ENCODE data around the gene CHP1. TPM values are rescaled to one million over a fixed set of nuclear protein-coding genes. Genes with fewer than 3 reads are reported as not detected.
"Not testable (repeated sequence)": the region's sequence is repeated elsewhere in the genome, so short reads cannot be mapped to it uniquely, and the experiment has no call there.

CHP1 gene
- 10 to 100 TPM; 59.4 to 69.7 (median 62.5) TPM for polyA plus RNA-seq (ENCODE audit: insufficient read length in 3 of 3)

DNA sequence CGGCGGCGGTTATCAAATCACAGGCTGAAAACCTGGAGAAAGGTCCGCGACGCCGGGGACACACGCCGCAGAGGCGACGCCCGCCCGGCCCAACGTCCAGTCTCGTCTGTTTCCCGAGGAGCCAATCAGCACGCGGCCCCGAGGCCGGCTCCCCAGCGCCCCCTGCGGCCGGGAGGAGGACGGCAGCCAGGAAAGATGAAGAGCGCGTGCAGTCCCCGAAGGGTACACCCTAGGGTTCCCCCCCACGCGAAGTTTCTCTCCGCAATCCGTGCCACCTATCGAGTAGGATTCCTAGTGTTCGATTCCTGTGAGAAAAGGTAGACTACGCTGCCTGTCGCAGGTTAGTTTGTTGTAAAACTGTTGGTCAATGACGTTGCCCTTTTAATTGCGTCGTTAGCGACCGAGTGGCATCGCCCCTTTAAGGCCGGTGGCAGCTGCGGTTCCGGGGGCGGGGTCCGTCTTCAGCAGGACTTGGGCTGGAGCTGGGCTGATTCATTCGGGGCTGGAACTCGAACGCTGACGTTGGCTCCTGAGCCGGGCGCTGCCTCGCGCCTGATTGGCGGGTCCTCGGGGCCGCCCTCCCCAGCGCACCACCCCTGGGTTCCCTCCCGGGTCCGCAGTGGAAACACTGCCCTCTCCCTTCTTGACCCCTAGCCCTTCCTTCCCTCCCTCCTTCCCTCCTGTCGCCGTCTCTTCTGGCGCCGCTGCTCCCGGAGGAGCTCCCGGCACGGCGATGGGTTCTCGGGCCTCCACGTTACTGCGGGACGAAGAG, at the start of gene CHP1, which contains the start of gene EXD1:
Gene CHP1 (plus strand): TSS at position 619 of the 772 bp plus-strand sequence. CDS start 115 bp downstream, at position 734.
Gene EXD1 (minus strand): TSS at position 108 of the 772 bp plus-strand sequence. CDS start 4,182 bp downstream, outside the sequence.
- peak; percentile 88 to 95 (median 92) for DNase-seq (ENCODE audit: low read depth in 3 of 3, low spot score in 2 of 3)

DNA sequence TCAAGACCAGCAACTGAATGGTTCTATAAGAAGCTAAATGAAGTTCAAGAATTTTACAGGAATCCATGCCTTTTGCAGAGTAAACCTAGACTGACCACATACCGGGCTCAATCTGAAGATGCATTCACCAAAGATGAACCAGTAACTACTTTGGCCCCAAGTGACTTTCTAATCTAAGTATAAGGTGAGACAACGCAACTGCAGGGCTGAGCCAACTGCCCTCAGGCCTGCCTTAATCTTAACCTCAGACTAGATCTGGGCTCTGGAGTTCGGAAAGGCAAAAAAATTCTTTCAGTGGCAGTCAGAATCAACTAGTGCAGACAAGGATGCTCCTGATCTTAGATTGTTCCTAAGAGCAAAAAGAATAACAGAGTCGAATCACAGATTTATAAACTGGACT, 48.8 kb upstream of the CHP1 start:
- DNase-seq (ENCODE audit: low read depth in 3 of 3, low spot score in 2 of 3): no peak

DNA sequence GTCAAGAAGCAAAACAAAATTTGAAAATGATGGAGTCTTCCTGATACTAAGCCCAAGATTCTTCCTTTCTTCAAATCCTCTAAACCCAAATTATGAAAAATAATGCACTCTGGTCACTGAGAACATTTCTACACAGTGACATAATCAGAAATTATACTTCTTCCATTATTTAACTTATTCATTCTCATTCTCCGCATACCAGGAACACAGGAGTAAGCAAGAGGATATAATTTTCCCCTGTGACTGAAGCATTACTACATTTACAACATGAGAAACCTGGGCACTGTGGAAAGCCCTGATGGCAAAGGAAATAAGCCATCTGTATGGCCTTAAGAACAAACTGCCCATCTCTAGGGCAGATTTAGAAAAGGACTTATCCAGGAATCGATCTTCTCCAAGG, 47.5 kb upstream of the CHP1 start:
- DNase-seq (ENCODE audit: low read depth in 3 of 3, low spot score in 2 of 3): no peak

DNA sequence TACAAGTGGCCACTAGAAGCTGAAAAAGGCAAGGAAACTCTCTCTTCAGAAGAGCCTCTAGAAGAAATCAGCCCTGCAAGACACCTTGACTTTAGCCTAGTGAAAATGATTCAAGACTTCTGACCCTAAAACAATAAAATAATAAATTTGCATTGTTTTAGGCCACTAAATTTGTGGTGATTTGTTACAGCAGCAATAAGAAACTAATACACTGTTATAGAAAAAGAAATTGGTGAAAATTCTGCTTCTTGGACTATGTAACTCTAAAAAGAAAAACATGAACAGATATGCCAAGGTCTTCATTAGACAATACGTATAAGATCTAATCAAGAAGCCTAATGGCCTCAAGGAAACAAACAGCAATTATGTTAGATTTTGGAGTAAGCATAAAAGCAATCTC, 36.6 kb upstream of the CHP1 start:
- no peak for DNase-seq (ENCODE audit: low read depth in 3 of 3, low spot score in 2 of 3)

DNA sequence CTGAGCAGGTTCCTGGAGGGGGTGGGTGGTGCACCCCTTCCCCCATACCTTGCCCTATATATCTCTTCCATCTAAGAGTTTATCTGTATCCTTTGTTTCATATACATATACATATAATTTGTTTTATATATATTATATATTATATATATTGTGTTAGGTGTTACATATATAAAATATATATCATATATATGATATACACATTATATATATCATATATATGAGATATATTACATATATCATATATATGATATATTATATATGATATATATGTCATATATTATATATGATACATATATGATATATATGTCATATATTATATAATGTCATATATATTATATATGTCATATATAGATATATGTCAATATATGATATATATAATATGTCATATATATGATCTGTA, 31.6 kb upstream of the CHP1 start:
- DNase-seq (ENCODE audit: low read depth in 3 of 3, low spot score in 2 of 3): no peak

DNA sequence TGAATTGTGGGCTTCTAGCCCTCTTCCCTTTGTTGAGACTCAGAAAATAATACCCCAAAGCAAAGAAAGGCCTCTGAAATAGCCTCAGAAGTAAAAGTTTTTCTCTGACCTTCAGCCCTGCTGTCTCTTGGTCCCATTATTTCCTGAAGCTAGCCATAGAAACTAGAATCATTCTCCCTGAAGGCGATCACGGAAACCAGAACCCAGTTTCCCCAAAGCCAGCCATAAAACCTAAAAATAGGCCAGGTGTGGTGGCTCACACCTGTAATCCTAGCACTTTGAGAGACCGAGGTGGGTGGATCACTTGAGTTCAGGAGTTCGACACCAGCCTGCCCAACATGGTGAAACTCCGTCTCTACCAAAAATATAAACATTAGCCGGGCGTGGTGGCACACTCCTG, 27.7 kb upstream of the CHP1 start:
- DNase-seq (ENCODE audit: low read depth in 3 of 3, low spot score in 2 of 3): no peak

DNA sequence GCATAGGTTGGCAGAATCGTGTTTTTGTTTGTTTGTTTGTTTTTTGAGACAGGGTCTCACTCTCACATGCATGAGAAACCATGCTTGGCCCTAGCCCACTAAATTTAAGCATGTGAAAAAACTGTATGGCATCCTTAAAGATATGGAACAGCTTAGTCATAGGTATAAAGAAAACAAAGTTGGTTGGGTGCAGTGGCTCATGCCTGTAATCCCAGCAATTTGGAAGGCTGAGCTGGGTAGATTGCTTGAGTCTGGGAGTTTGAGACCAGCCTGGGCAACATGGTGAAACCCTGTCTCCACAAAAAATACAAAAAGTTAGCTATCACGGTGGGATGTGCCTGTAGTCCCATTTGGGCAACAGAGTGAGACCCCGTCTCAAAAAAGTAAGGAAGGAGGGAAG, 25.8 kb upstream of the CHP1 start:
- no peak for DNase-seq (ENCODE audit: low read depth in 3 of 3, low spot score in 2 of 3)

DNA sequence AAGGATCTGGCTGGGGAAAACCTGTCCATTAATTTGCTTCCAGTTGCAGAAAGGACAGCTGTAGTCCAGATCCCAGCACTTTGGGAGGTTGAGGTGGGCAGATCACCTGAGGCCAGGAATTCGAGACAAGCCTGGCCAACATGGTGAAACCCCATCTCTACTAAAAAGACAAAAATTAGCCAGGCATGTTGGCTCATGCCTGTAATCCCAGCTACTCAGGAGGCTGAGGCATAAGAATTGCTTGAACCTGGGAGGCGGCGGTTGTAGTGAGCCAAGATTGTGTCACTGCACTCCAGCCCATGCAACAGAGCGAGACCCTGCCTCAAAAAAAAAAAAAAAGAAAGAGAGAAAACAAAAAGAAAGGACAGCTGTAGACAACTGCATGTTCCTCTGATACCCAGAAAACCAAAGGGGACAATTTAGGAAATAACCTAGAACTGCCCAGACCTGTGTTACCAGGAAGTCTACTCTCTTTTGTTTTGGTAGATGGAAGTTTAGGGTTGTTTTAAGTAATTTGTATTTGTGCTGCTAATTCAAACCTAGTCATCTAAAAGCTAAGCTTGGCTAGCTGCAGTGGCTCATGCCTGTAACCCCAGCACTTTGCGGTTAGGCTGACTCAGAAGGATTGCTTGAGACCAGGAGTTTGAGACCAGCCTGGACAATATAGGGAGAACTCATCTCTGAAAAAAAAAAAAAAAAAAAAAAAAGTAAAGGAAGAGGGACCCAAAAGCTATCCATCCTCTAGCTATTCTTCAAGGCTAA, 23.2 kb upstream of the CHP1 start:
- DNase-seq (ENCODE audit: low read depth in 3 of 3, low spot score in 2 of 3): no peak

DNA sequence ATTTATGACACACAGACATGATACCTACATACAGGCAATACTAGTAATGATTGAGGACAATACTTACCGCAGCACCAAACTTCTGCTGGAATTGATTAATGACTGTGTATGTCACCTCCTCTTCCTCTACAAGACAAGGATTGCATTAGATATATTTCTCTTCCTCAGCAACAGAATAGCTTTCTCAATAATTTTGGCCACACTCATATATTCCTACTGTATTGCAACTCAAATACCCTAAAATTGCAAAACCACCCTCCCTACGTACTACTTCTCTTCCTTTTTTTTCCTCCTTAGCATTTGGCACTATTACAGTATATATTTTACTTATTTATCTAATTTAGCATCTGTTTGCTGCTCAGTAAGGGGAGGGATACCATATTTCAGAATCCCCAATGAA, 15.4 kb upstream of the CHP1 start:
- DNase-seq (ENCODE audit: low read depth in 3 of 3, low spot score in 2 of 3): no peak

DNA sequence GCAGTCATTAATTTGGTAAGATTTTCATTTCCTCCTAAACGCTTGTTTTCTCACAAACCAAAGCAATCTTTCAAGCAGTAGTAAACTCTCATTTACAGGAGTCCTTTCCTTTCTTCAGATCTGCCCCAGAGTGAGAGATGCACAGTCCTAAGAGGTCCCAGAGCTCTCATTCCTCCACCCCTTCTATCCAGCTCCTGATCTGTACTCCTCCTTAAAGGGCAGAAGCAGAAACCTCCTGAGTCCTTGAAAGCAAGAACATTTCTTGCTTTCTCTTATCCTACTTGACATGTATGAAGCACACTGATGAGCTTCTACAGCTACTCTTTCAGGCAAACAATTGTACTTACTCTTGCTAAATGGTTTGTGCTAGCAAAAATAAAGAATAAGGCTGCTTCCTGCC, 12.2 kb upstream of the CHP1 start:
- DNase-seq (ENCODE audit: low read depth in 3 of 3, low spot score in 2 of 3): no peak

DNA sequence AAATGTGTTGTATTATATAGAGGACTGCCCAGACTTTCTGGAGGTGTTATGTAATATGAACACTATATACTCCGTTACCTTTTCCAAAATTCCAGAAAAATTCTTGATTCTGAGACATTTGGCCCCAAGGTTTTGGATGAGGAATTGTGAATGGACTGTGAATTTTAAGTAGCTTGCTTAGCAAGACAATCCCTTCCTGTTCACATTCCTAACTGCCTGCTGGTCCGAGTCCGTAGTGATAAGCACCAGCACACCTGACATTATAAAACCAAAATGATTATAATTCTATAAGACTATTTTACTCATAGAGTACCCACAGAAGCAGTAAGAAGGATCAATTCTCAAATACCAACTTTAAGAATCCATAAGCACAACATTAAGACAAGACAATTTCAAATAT, 11.7 kb upstream of the CHP1 start:
- no peak for DNase-seq (ENCODE audit: low read depth in 3 of 3, low spot score in 2 of 3)

DNA sequence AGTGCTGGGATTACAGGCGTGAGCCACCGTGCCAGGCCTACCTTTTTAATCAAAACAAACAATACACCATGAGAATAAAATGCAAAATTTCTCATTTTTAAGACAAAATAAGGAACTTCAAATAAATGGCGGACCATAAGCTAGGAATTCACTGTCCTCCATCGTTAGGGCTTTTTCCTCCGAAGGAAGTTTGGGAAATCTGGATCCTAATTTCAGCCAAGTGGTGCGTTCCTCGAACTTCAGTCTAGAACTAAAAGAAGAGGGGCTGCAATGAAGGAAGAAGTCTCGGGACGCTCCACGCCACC, 771 bp upstream of the CHP1 start:
- DNase-seq (ENCODE audit: low read depth in 3 of 3, low spot score in 2 of 3): no peak

DNA sequence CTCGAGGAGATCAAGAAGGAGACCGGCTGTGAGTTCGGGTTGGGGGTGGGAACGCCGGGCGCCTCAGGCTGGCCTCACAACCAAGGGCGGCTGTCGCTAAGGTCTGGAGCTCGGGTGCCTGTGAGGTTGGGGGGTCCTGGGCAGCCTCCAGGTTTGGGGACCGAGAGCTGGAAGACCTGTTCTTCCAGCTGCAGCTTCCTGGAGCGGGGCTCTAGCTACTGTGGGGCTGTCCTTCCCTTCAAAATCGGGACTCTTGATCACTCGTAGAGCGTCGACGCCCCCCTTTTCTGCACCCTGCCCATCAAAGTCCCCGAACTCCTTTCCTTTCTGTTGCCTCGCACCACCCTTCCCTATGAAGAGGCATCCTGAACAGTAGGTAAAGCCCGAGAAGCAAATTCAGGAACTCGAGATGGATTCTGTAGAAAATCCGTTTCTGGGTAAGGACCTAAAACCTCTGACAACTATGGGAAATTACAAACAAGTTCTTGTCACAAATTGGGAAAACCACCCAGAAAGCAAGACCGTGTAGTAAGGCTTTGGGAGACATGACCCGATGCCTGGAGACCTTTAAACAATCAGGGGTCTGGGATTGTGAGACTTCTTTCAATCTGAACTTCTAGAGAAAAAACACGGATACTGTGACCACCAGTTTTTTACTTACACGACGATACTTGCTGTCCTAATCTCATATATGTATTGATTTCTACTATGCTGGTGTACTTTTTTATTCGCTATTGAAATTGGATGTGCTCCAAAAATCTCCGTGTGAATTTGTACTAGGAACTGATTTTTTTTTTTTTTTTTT, 556 bp downstream of the CHP1 start:
- DNase-seq (ENCODE audit: low read depth in 3 of 3, low spot score in 2 of 3): peak in 2 of 3 donors; percentile 21 to 27

DNA sequence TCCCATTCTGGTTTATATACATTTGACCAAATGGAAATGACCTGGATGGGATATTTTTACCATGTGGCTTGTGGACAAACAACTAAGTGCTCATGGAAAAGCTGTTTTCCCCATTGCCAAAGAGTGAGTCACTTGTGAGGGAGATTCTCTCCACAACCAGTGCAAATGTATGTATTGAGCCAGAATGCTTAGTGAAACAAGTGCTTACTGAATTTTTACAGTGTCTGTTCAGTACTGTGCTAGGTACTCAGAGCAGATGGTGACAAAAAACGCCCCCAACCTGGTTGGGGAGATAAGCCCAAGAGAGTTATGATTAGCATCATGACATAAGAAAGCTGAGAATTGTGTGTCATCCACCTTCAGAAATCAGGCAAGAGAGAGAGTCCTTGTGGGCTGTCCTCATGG, 2.3 kb downstream of the CHP1 start:
- DNase-seq (ENCODE audit: low read depth in 3 of 3, low spot score in 2 of 3): no peak

DNA sequence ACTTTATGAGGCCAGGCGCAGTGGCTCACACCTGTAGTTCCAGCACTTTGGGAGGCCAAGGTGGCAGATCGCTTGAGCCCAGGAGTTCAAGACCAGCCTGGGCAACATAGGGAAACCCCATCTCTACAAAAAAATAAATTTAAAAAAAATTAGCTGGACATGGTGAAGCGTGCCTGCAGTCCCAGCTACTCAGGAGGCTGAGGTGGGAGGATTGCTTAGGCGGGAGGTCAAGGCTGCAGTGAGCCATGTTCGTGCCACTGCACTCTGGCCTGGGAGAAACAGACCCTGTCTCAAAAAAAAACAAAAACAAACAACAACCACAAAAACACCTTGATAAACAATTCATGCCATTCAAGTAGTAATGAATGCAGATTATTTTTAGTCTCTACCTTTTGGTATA, 4.2 kb downstream of the CHP1 start:
- not testable (repeated sequence) for DNase-seq (ENCODE audit: low read depth in 3 of 3, low spot score in 2 of 3)

DNA sequence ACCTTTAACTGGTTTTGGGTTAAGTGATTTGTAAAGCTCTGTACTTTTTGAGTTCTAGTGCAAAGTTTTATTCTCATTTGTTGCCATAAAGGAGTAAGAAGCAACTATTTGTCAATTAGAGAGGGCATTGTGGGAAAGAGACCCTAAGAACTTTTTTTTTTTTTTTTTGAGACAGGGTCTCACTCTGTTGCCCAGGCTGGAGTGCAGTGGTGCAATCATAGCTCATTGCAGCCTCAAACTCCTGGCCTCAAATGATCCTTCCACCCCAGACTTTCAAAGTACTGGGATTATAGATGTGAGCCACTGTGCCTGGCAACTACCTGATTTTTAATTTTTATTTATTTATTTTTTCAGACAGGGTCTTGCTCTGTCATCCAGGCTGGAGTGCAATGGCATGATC, 4.9 kb downstream of the CHP1 start:
- no peak for DNase-seq (ENCODE audit: low read depth in 3 of 3, low spot score in 2 of 3)

DNA sequence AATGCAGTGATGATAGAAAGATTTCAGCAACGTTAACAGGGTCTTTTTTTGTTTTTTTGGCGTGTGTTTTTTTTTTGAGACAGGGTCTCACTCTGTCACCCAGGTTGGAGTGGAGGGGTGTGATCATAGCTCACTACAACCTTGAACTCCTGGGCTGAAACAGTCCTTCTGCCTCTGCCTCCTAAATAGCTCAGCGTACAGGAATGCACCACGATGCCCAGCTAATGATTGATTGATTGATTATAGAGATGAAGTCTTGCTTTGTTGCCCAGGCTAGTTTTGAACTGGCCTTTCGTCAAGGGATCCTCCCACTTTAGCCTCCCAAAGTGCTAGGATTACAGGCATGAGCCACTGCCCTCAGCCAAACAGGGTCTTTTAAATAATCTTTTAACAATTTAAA, 7.0 kb downstream of the CHP1 start:
- no peak for DNase-seq (ENCODE audit: low read depth in 3 of 3, low spot score in 2 of 3)

DNA sequence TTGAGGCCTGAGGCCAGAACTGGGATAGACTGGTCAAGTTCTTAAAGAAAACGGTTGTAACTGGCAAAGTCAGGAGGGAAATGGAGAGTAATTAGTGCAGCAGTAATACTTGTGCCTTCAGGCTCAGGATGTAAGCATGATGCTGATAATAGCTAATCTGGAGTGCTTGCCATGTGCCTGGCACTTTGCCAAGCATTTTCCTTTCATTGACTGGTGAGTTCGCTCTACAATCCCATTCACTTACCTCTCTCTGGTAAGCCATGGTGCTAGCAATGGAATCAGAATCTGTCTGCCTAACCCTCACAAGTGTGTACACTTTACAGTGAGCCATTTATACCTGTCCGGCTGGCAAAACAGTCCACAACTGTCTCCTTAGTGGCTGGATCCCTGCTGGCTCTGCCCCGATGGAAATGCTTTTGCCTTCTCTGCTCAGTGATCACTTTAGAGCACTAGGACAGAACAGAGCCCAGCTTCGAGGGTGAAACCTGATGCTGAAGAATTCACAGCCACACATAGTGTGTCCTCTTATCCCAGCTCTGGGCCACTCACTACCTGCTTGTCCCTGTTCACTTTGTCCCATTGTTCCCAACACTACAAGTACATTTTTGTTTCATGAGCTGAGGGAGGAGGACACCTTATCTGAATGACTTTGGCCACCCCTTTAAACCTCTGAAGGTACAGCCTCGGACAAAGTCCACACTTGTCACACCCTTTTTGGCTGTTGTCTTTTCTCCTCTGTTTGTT, 10.3 kb downstream of the CHP1 start:
- peak in 1 of 3 donors; percentile 23 for DNase-seq (ENCODE audit: low read depth in 3 of 3, low spot score in 2 of 3)

DNA sequence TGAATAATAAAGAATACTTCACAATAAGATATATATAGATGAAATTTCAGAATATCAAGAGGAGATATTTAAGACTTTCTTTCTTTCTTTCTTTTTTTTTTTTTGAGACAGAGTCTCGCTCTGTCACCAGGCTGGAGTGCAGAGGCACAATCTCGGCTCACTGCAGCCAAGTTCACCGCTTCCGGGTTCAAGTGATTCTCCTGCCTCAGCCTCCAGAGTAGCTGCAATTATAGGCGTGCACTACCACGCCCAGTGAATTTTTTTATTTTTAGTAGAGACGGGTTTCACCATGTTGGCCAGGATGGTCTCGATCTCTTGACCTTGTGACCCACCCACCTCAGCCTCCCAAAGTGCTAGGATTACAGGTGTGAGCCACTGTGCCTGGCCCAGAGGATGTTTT, 19.7 kb downstream of the CHP1 start:
- not testable (repeated sequence) for DNase-seq (ENCODE audit: low read depth in 3 of 3, low spot score in 2 of 3)

DNA sequence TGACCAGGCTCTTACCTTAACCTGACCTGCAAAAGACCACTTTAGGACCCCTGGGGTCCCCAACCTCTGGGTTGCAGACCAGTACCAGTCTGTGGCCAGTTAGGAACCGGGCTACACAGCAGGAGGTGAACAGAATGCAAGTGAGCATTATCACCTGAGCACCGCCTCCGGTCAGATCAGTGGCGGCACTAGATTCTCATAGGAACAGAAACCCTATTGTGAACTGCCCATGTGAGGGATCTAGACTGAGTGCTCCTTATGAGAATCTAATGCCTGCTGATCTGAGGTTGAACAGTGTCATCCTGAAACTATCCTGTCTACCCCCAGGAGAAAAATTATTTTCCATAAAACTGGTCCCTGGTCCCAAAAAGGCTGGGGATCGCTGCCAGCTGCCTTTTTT, 20.3 kb downstream of the CHP1 start:
- DNase-seq (ENCODE audit: low read depth in 3 of 3, low spot score in 2 of 3): no peak

DNA sequence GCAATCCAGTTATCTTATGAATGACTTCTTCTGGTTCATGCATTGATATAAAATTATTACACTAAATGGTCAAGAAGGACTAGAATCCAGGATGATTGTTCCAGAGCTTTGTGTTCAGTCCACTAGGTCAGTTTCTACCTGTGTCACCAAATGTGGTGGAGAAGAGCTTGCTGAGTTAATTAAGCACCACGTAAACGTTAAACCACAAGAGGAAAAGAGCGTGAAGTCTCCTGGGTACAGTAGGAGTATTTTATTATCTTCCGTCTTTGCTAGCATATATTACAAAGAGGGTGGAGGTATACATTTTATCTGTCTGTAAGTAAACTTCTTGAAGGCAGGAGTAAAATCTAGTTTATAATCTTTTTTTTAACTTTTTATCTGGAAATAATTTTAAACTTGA, 23.5 kb downstream of the CHP1 start:
- DNase-seq (ENCODE audit: low read depth in 3 of 3, low spot score in 2 of 3): no peak
